AG10803 (cell line): ENCODE results near the gene FAM47E.

Experiments
- DNase-seq: peaks from one replicate; pipeline ENCODE4 v3.0.0; 2010; ENCODE audit warnings: low read depth
- H3K4me3 ChIP-seq: 2 replicates; pipeline ENCODE4 v1.5.1; 2011; ENCODE audit warnings: mild to moderate bottlenecking, low read length, control low read depth
- CTCF ChIP-seq: conservative IDR thresholded peaks from 2 replicates; pipeline ENCODE4 v1.5.1; 2011; ENCODE audit warnings: mild to moderate bottlenecking, low read length, control low read depth, inconsistent platforms

The FAM47E gene

DNA sequence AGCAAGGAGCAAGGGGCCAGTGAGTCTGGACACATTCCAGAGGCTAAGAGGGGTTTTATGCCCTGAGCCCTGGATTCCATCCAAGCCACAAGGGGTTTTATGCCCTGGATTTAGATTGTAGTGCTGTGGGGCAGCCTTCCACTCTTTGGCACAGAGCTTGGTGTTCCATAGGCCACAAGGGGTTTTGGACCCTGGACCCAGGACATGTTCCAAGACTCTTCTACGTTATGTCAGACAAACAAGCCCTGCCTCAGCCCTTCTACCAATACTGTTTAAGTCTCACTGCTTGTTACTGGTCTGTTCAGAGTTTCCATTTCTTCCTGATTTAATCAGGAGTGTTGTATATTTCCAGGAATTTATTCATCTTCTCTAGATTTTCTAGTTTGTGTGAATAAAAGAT is 25.1 kb upstream of the FAM47E start:
- no peak for DNase-seq
- H3K4me3 ChIP-seq: no peak overlapping the region
- TF ChIP-seq CTCF: no peak

GRCh38 chr4:76232681-76233080 is 18.8 kb upstream of the FAM47E start:
- H3K4me3 ChIP-seq: no peak overlapping the region
- no peak for TF ChIP-seq CTCF
- no peak for DNase-seq

GRCh38 chr4:76233083-76233482 is 18.4 kb upstream of the FAM47E start:
- no peak for TF ChIP-seq CTCF
- H3K4me3 ChIP-seq: no peak overlapping the region
- no peak for DNase-seq

GRCh38 chr4:76233529-76233928 is 18.0 kb upstream of the FAM47E start:
- no peak for TF ChIP-seq CTCF
- no peak overlapping the region for H3K4me3 ChIP-seq
- no peak for DNase-seq

GRCh38 chr4:76233967-76234678 is 17.4 kb upstream of the FAM47E start:
- H3K4me3 ChIP-seq: no peak overlapping the region
- DNase-seq: no peak
- no peak for TF ChIP-seq CTCF

- no peak for DNase-seq
- H3K4me3 ChIP-seq: no peak overlapping the region
These were observed 16.9 kb upstream of the FAM47E start for GRCh38 chr4:76234679-76235044.

More at GRCh38 chr4:76234679-76235044, 16.9 kb upstream of the FAM47E start:
- no peak for TF ChIP-seq CTCF
